ENCODE results near the gene IYD. TPM values are rescaled to one million over a fixed set of nuclear protein-coding genes. Genes with fewer than 3 reads are reported as not detected.

IYD gene
- total and polyA plus RNA-seq, 9 of the 15 experiments (the other 6 are each of a cell fraction or from before 2014, with no cell fraction given) = not detected

DNA sequence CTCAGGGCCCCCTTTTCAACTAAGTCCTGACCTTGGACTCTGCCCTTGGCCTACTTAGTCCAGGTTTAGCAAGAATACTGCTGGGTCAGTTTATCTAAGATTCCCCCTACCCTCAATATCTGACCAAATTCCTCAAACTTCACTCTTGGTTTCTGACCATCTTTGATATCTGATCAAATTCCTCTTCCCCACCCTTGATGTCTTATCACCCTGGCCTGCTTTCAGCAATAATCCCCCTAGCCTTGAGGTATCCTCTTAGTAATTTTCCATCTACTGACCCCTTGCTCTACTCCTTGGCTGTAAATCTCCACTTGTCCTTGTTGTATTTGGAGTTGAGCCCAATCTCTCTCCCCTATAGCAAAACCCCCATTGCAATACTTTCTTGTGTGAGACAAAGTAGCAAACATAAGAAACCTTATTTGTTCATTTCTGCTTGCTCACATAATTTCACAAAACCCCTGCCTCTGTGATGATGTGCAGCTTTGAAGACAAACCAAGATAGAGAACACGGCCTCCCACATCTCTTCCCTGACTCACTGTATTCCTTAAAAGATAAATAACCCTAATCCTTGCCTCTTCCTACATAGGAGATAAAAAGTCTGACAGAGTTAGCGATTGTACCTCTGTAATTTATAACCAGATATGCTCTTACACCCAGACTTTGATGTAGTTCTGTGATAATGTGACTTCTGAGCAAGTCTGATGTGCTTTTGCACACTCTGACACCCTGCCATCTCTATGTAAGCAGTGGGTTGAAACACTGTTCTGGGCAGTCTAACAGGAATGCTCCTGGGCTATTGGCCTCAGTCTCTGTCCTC, 13.8 kb upstream of the IYD start:
- no TSS peak for BruUV-seq (replicated peaks)
- Histone ChIP-seq H3K27me3 (ENCODE audit: control insufficient read depth in 2 of 2, insufficient read depth in 2 of 2, low read length in 2 of 2) (peaks cover 0 to 12% of the 10 kb centered on the region in 2 experiments; a peak in 2 of 5 replicates), H2AFZ (ENCODE audit: low read depth, low read length) (no peak overlapping the region), H3K4me2 (ENCODE audit: insufficient read depth, low read length) (no peak overlapping the region), H3K36me3 (ENCODE audit: control insufficient read depth, insufficient read depth, low read length) (no peaks in the 10 kb centered on the region), H3K4me3 (no peak overlapping the region), H3K79me2 (ENCODE audit: control insufficient read depth, insufficient read depth, low read length) (no peaks in the 10 kb centered on the region), H4K20me1 (replicated peaks; ENCODE audit: control insufficient read depth, insufficient read depth, low read length) (no peaks in the 10 kb centered on the region), H3K27ac (ENCODE audit: extremely low read depth, low read depth, low read length) (no peak overlapping the region), H3K9me3 (replicated peaks; ENCODE audit: control insufficient read depth, insufficient read depth, low read depth, low read length) (no peaks in the 10 kb centered on the region), H3K9ac (ENCODE audit: insufficient read depth in 1 of 2, low read depth in 2 of 2, low read length in 2 of 2) (no peak overlapping the region), H3K9me1 (ENCODE audit: control insufficient read depth, insufficient read depth, low read length) (no peaks in the 10 kb centered on the region), H3K4me1 (replicated peaks in 1 of 2; ENCODE audit: control insufficient read depth in 2 of 2, insufficient read depth in 2 of 2, low read length in 2 of 2) (no peaks in the 10 kb centered on the region; a peak in 1 of 5 replicates)
- POLR2A ChIA-PET = no interaction called here
- TF ChIP-seq, protein P1, sequence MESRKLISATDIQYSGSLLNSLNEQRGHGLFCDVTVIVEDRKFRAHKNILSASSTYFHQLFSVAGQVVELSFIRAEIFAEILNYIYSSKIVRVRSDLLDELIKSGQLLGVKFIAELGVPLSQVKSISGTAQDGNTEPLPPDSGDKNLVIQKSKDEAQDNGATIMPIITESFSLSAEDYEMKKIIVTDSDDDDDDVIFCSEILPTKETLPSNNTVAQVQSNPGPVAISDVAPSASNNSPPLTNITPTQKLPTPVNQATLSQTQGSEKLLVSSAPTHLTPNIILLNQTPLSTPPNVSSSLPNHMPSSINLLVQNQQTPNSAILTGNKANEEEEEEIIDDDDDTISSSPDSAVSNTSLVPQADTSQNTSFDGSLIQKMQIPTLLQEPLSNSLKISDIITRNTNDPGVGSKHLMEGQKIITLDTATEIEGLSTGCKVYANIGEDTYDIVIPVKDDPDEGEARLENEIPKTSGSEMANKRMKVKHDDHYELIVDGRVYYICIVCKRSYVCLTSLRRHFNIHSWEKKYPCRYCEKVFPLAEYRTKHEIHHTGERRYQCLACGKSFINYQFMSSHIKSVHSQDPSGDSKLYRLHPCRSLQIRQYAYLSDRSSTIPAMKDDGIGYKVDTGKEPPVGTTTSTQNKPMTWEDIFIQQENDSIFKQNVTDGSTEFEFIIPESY (CRISPR knock-in tag; IDR thresholded peaks at IDR 0.05) = no peak
- TF ChIP-seq, protein P2, sequence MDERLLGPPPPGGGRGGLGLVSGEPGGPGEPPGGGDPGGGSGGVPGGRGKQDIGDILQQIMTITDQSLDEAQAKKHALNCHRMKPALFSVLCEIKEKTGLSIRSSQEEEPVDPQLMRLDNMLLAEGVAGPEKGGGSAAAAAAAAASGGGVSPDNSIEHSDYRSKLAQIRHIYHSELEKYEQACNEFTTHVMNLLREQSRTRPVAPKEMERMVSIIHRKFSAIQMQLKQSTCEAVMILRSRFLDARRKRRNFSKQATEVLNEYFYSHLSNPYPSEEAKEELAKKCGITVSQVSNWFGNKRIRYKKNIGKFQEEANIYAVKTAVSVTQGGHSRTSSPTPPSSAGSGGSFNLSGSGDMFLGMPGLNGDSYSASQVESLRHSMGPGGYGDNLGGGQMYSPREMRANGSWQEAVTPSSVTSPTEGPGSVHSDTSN (CRISPR knock-in tag; IDR thresholded peaks at IDR 0.05; ENCODE audit: low read depth) = no peak
- TF ChIP-seq, protein P2 (tag; conservative IDR thresholded peaks at IDR 0.05; ENCODE audit: low read depth) = 0 out of 2 replicates have a peak, but pooled peaks have one; percentile 34
- TF ChIP-seq HOXB6 (CRISPR knock-in tag; IDR thresholded peaks at IDR 0.05; ENCODE audit: borderline replicate concordance) (no peak), MEIS2 (IDR thresholded peaks at IDR 0.05; ENCODE audit: partially characterized antibody) (peak; percentile 30), ARID1B (IDR thresholded peaks at IDR 0.05) (peak; percentile 25; the same call in 1 of the 2 replicates), FOSL1 (tag; conservative IDR thresholded peaks at IDR 0.05) (peak; percentile 74), CBFA2T3 (IDR thresholded peaks at IDR 0.05) (peak; percentile 39)
- intact Hi-C loops (cut with micrococcal nuclease) = loop anchor here (5.0 kb wide), 1 partner anchor 37 kb away; no protein-coding TSS in a partner anchor
- DNase-seq (ENCODE audit: extremely low read depth in 1 of 4, low spot score in 3 of 4) (no peak), ATAC-seq (no peak), FAIRE-seq (no peak)
- in situ Hi-C loops (cut with MboI) = no loop called here
- 2% methylated on average over 2 of the region's 2 CpGs for WGBS (ENCODE audit: insufficient coverage, low coverage, missing lambda C conversion rate)
- CTCF ChIA-PET (ENCODE audit: low intra/inter-chr PET ratio) = no interaction called here

Data from K562 (cell line).